Measurements from ENCODE around the gene PHACTR3. TPM values are rescaled to one million over a fixed set of nuclear protein-coding genes. Genes with fewer than 3 reads are reported as not detected.

PHACTR3 gene
- total and polyA plus RNA-seq, 5 donors: 2.8 to 14.5 (median 4.7) TPM

- Histone ChIP-seq H3K27me3 (ENCODE audit: control insufficient read depth, insufficient read depth) (no peaks in the 10 kb centered on the region), H3K9me3 (ENCODE audit: control insufficient read depth, low read length) (no peaks in the 10 kb centered on the region), H3K4me3 (ENCODE audit: low read length) (no peak overlapping the region), H3K27ac (ENCODE audit: low read length) (no peak overlapping the region), H3K4me1 (ENCODE audit: control insufficient read depth, insufficient read depth, low read length) (peaks cover 5% of the 10 kb centered on the region)
- DNase-seq (no peak), ATAC-seq (no peak)
- intact Hi-C loops (cut with DNase I): no loop called here
- 73% methylated on average over 8 of the region's 8 CpGs for WGBS
Measured at GRCh38 chr20:59824711-59825562, 220.6 kb downstream of the PHACTR3 start.

GRCh38 chr20:59825563-59825920 is 221.2 kb downstream of the PHACTR3 start:
- H3K9me3 ChIP-seq (ENCODE audit: control insufficient read depth, low read length): no peaks in the 10 kb centered on the region
- H3K4me1 ChIP-seq (ENCODE audit: control insufficient read depth, insufficient read depth, low read length): peaks cover 5% of the 10 kb centered on the region
- ATAC-seq (no peak), DNase-seq (no peak)
- no peaks in the 10 kb centered on the region for H3K27me3 ChIP-seq (ENCODE audit: control insufficient read depth, insufficient read depth)
- H3K4me3 ChIP-seq (ENCODE audit: low read length): no peak overlapping the region
- no peak overlapping the region for H3K27ac ChIP-seq (ENCODE audit: low read length)
- 94% methylated on average over 4 of the region's 4 CpGs for WGBS
- intact Hi-C loops (cut with DNase I): no loop called here

GRCh38 chr20:59825944-59826759 is 221.8 kb downstream of the PHACTR3 start:
- H3K27me3 ChIP-seq (ENCODE audit: control insufficient read depth, insufficient read depth): no peaks in the 10 kb centered on the region
- 75% methylated on average over 11 of the region's 11 CpGs for WGBS
- ATAC-seq (peak; percentile 70 to 85), DNase-seq (peak in 1 of 3 donors; percentile 66)
- no peak overlapping the region for H3K27ac ChIP-seq (ENCODE audit: low read length)
- no peak overlapping the region for H3K4me3 ChIP-seq (ENCODE audit: low read length)
- intact Hi-C loops (cut with DNase I): no loop called here
- no peaks in the 10 kb centered on the region for H3K9me3 ChIP-seq (ENCODE audit: control insufficient read depth, low read length)
- peaks cover 3% of the 10 kb centered on the region for H3K4me1 ChIP-seq (ENCODE audit: control insufficient read depth, insufficient read depth, low read length)

GRCh38 chr20:59827138-59828056 is 223.1 kb downstream of the PHACTR3 start:
- peaks cover 2% of the 10 kb centered on the region for H3K4me1 ChIP-seq (ENCODE audit: control insufficient read depth, insufficient read depth, low read length)
- WGBS: 79% methylated on average over 16 of the region's 16 CpGs

GRCh38 chr20:59828125-59829053 is 224.0 kb downstream of the PHACTR3 start:
- Histone ChIP-seq H3K4me3 (ENCODE audit: low read length) (no peak overlapping the region), H3K27ac (ENCODE audit: low read length) (no peak overlapping the region), H3K4me1 (ENCODE audit: control insufficient read depth, insufficient read depth, low read length) (peaks cover 2% of the 10 kb centered on the region), H3K9me3 (ENCODE audit: control insufficient read depth, low read length) (no peaks in the 10 kb centered on the region), H3K27me3 (ENCODE audit: control insufficient read depth, insufficient read depth) (no peaks in the 10 kb centered on the region)
- DNase-seq (no peak), ATAC-seq (no peak)
- 86% methylated on average over 15 of the region's 15 CpGs for WGBS
- intact Hi-C loops (cut with DNase I): no loop called here

More at GRCh38 chr20:59827138-59828056, 223.1 kb downstream of the PHACTR3 start:
- ATAC-seq (no peak), DNase-seq (no peak)
- Histone ChIP-seq H3K9me3 (ENCODE audit: control insufficient read depth, low read length) (no peaks in the 10 kb centered on the region), H3K4me3 (ENCODE audit: low read length) (no peak overlapping the region), H3K27ac (ENCODE audit: low read length) (no peak overlapping the region), H3K27me3 (ENCODE audit: control insufficient read depth, insufficient read depth) (no peaks in the 10 kb centered on the region)
- intact Hi-C loops (cut with DNase I): no loop called here

- H3K4me3 ChIP-seq (ENCODE audit: low read length): no peak overlapping the region
- no peak for DNase-seq
- H3K27me3 ChIP-seq (ENCODE audit: control insufficient read depth, insufficient read depth): no peaks in the 10 kb centered on the region
- H3K9me3 ChIP-seq (ENCODE audit: control insufficient read depth, low read length): no peaks in the 10 kb centered on the region
- H3K4me1 ChIP-seq (ENCODE audit: control insufficient read depth, insufficient read depth, low read length): peaks cover 2% of the 10 kb centered on the region
- intact Hi-C loops (cut with DNase I): no loop called here
- no peak overlapping the region for H3K27ac ChIP-seq (ENCODE audit: low read length)
- 66% methylated on average over 19 of the region's 19 CpGs for WGBS
- no peak for ATAC-seq
Measured at GRCh38 chr20:59829054-59829785, 224.9 kb downstream of the PHACTR3 start.

GRCh38 chr20:59829786-59830664 is 225.7 kb downstream of the PHACTR3 start:
- intact Hi-C loops (cut with DNase I): no loop called here
- Histone ChIP-seq H3K4me3 (ENCODE audit: low read length) (no peak overlapping the region), H3K27me3 (ENCODE audit: control insufficient read depth, insufficient read depth) (no peaks in the 10 kb centered on the region), H3K27ac (ENCODE audit: low read length) (no peak overlapping the region), H3K4me1 (ENCODE audit: control insufficient read depth, insufficient read depth, low read length) (peaks cover 5% of the 10 kb centered on the region), H3K9me3 (ENCODE audit: control insufficient read depth, low read length) (no peaks in the 10 kb centered on the region)
- WGBS: 58% methylated on average over 12 of the region's 12 CpGs
- ATAC-seq (no peak), DNase-seq (no peak)

GRCh38 chr20:59830665-59831023 is 226.3 kb downstream of the PHACTR3 start:
- ATAC-seq (no peak), DNase-seq (no peak)
- no peaks in the 10 kb centered on the region for H3K9me3 ChIP-seq (ENCODE audit: control insufficient read depth, low read length)
- no peak overlapping the region for H3K27ac ChIP-seq (ENCODE audit: low read length)
- intact Hi-C loops (cut with DNase I): no loop called here
- peaks cover 7% of the 10 kb centered on the region for H3K4me1 ChIP-seq (ENCODE audit: control insufficient read depth, insufficient read depth, low read length)
- no peaks in the 10 kb centered on the region for H3K27me3 ChIP-seq (ENCODE audit: control insufficient read depth, insufficient read depth)
- no peak overlapping the region for H3K4me3 ChIP-seq (ENCODE audit: low read length)
- 65% methylated on average over 6 of the region's 6 CpGs for WGBS

All from right cardiac atrium (tissue), 5 donors.